GM12872 (cell line): ENCODE measurements around the gene GLG1.

Experiments used
- CTCF ChIP-seq: IDR thresholded peaks from 3 replicates; pipeline ENCODE4 v1.5.1; 2011; ENCODE audit warnings: low read depth, mild to moderate bottlenecking, low read length, moderate library complexity; ENCODE audit not compliant: insufficient read depth

GLG1 gene

GRCh38 chr16:74472540-74472939 is 134.4 kb downstream of the GLG1 start:
- TF ChIP-seq CTCF = no peak

- TF ChIP-seq CTCF = no peak
Measured at GRCh38 chr16:74472010-74472409, 134.9 kb downstream of the GLG1 start.

GRCh38 chr16:74469946-74470478 is 136.9 kb downstream of the GLG1 start:
- TF ChIP-seq CTCF = no peak

GRCh38 chr16:74468807-74469525 is 137.9 kb downstream of the GLG1 start:
- no peak for TF ChIP-seq CTCF

GRCh38 chr16:74466872-74467271 is 140.0 kb downstream of the GLG1 start:
- no peak for TF ChIP-seq CTCF

GRCh38 chr16:74465851-74466685 is 140.8 kb downstream of the GLG1 start:
- TF ChIP-seq CTCF = no peak

GRCh38 chr16:74465281-74465680 is 141.6 kb downstream of the GLG1 start:
- TF ChIP-seq CTCF = no peak
